GM12878 (cell line): ENCODE data around the gene EVA1A. TPM values are rescaled to one million over a fixed set of nuclear protein-coding genes. Genes with fewer than 3 reads are reported as not detected.

Experiments
- ATAC-seq: fragments of 200-7000 bp; cut with Tn5 transposase; 3 replicates; pipeline ENCODE4 v1.9.1; 2020; ENCODE audit warnings: mild to moderate bottlenecking, moderate library complexity
- BruUV-seq: library from RNA; stranded (reverse); fragments of 400-500 nt; replicated peaks from 2 replicates; lab custom pipeline; 2021; lab: Mats Ljungman, UMichigan
- CTCF ChIA-PET: fragments of 300-600 bp; sonication (Branson Sonifier 250); formaldehyde crosslinking; extraction: SDS; loops from one replicate; lab custom pipeline; 2021; ENCODE audit warnings: inconsistent platforms; lab: Yijun Ruan, JAX
- POLR2A ChIA-PET: fragments of 350-600 bp; formaldehyde crosslinking; extraction: SDS; loops from one replicate; lab custom pipeline; 2021; ENCODE audit warnings: inconsistent platforms; lab: Charles Lee
- RAD21 ChIA-PET: fragments of 300-600 bp; sonication (Branson Sonifier 250); formaldehyde crosslinking; loops from one replicate; lab custom pipeline; 2023; ENCODE audit warnings: antibody characterized with exemption; ENCODE audit not compliant: unreplicated experiment; lab: Charles Lee
- SMC1A ChIA-PET: fragments of 300-600 bp; sonication (Branson Sonifier 250); formaldehyde crosslinking; loops from one replicate; lab custom pipeline; 2023; ENCODE audit not compliant: unreplicated experiment, uncharacterized antibody; lab: Charles Lee
- DNase-seq: peaks from one replicate; pipeline ENCODE4 v3.0.0-alpha.2; 2011; ENCODE audit warnings: low read depth, low spot score
- FAIRE-seq: peaks from 3 replicates; lab custom pipeline; 2011; peaks lifted over from hg19 to GRCh38; lab: Jason Lieb, UNC
- H2AFZ ChIP-seq: 2 replicates; pipeline ENCODE4 v1.6.0; 2011; ENCODE audit warnings: low read depth, low read length, control low read depth; ENCODE audit not compliant: control insufficient read depth
- H3K27ac ChIP-seq: 2 replicates; pipeline ENCODE4 v1.5.1; 2011; ENCODE audit warnings: control low read depth; ENCODE audit not compliant: control insufficient read depth, insufficient read depth
- H3K27me3 ChIP-seq, 2 experiments: replicated peaks in 1 of 2; 2 replicates each; pipeline versions ENCODE4 v1.6.0 to v1.6.1; 2011; ENCODE audit warnings: low read length in 1 of 2; ENCODE audit not compliant: control insufficient read depth in 2 of 2, insufficient read depth in 2 of 2
- H3K36me3 ChIP-seq, 2 experiments: 2 replicates each; pipeline ENCODE4 v1.5.1; 2011; ENCODE audit warnings: low read length in 1 of 2; ENCODE audit not compliant: control insufficient read depth in 2 of 2, insufficient read depth in 2 of 2
- H3K4me1 ChIP-seq: 2 replicates; pipeline ENCODE4 v1.6.1; 2011; ENCODE audit warnings: mild to moderate bottlenecking, low read length, moderate library complexity, mixed read lengths; ENCODE audit not compliant: control insufficient read depth, insufficient read depth
- H3K4me2 ChIP-seq: 2 replicates; pipeline ENCODE4 v1.6.0; 2011; ENCODE audit warnings: control low read depth; ENCODE audit not compliant: control insufficient read depth, insufficient read depth
- H3K4me3 ChIP-seq: fragments of 200-600 bp; sonication (generic); 2 replicates; pipeline ENCODE4 v1.5.1; 2016
- H3K79me2 ChIP-seq: 2 replicates; pipeline ENCODE4 v1.6.0; 2011; ENCODE audit warnings: low read length; ENCODE audit not compliant: control insufficient read depth, insufficient read depth
- H3K9ac ChIP-seq: 2 replicates; pipeline ENCODE4 v1.8.0; 2011; ENCODE audit warnings: low read length, control low read depth, mixed read lengths; ENCODE audit not compliant: control insufficient read depth, insufficient read depth
- H3K9me3 ChIP-seq: replicated peaks from 3 replicates; pipeline ENCODE4 v1.5.1; 2011; ENCODE audit warnings: mild to moderate bottlenecking, low read length; ENCODE audit not compliant: control insufficient read depth, insufficient read depth
- H4K20me1 ChIP-seq: 2 replicates; pipeline ENCODE4 v1.6.0; 2011; ENCODE audit not compliant: control insufficient read depth, insufficient read depth
- BRCA1 ChIP-seq: IDR thresholded peaks from 2 replicates; pipeline ENCODE4 v1.6.1; 2011; ENCODE audit warnings: low read depth, low read length, improper control_type of control experiment
- IKZF2 ChIP-seq, 2 experiments: fragments of 450-650 bp; IDR thresholded peaks; 2 replicates each; pipeline ENCODE4 v1.6.1; 2017; ENCODE audit warnings: mild to moderate bottlenecking in 2 of 2, moderate library complexity in 2 of 2
- MEF2A ChIP-seq: IDR thresholded peaks from 2 replicates; pipeline ENCODE4 v1.6.1; 2011; ENCODE audit warnings: low read depth, mild to moderate bottlenecking, low read length, moderate library complexity; ENCODE audit not compliant: insufficient read depth
- ZNF384 ChIP-seq: IDR thresholded peaks from 2 replicates; pipeline ENCODE4 v1.6.1; 2012; ENCODE audit warnings: low read depth, mild to moderate bottlenecking, low read length, improper control_type of control experiment, borderline replicate concordance
- ZZZ3 ChIP-seq: IDR thresholded peaks from 2 replicates; pipeline ENCODE4 v1.6.1; 2011; ENCODE audit warnings: low read depth; ENCODE audit not compliant: control insufficient read depth, insufficient read length
- WGBS: methylation state at CpG from one replicate; pipeline ENCODE4 v1.1.6; 2016; ENCODE audit warnings: low lambda C conversion rate; ENCODE audit not compliant: insufficient replicate concordance, insufficient coverage; ENCODE audit errors: missing lambda C conversion rate; 5-methylcytosine and 5-hydroxymethylcytosine counted together
- in situ Hi-C: fragments of 300-500 bp; cut with MboI; formaldehyde crosslinking; loops from 9 replicates; pipeline ENCODE4 v1.14.3; 2018; ENCODE audit warnings: mixed read lengths
- intact Hi-C: fragments of 100-400 bp; cut with micrococcal nuclease; formaldehyde crosslinking; loops from one replicate; pipeline ENCODE4 v1.14.2; 2022; ENCODE audit not compliant: unreplicated experiment
- polyA plus RNA-seq, 11 experiments: library from polyadenylated mRNA; depleted of rRNA in 4 of 11; unstranded in 6 of 11; stranded (reverse) in 5 of 11; fragments of >200 nt; fragmentation: Nextera tagmentation in 4 of 11; fragmentation: Illumina TruSeq in 1 of 11; extraction: Ambion mirVana in 4 of 11; extraction: Trizol in 1 of 11; gene quantifications; 1 replicate in 1 of 11; 2 replicates in 10 of 11; pipeline versions ENCODE4 v1.2.1 to v1.2.3, GENCODE V29; 2011 to 2016; ENCODE audit warnings: inconsistent platforms in 2 of 11, missing spikeins in 2 of 11, low read depth in 1 of 11
- total RNA-seq, 4 experiments: library from RNA; depleted of rRNA in 3 of 4; stranded (reverse); fragments of >200 nt in 3 of 4; fragmentation: Illumina TruSeq in 1 of 4; extraction: Trizol in 1 of 4; gene quantifications; 2 replicates each; pipeline versions ENCODE4 v1.2.1 to v1.2.3, GENCODE V29; 2013 to 2021
- TF ChIP-seq, protein P1 (sequence below): fragments of 450-650 bp; IDR thresholded peaks from 2 replicates; pipeline ENCODE4 v1.6.1; 2017; ENCODE audit warnings: antibody characterized with exemption, mild to moderate bottlenecking, moderate library complexity
- TF ChIP-seq, protein P2 (sequence below): IDR thresholded peaks from 2 replicates; pipeline ENCODE4 v1.6.1; 2011; ENCODE audit warnings: mild to moderate bottlenecking, low read depth, low read length, moderate library complexity; ENCODE audit not compliant: insufficient replicate concordance

The EVA1A gene
- total and polyA plus RNA-seq, 10 of the 15 experiments (the other 5 are each of a cell fraction or from before 2014, with no cell fraction given) = 0.13 to 1.0 (median 0.34) TPM; not detected in 5

DNA sequence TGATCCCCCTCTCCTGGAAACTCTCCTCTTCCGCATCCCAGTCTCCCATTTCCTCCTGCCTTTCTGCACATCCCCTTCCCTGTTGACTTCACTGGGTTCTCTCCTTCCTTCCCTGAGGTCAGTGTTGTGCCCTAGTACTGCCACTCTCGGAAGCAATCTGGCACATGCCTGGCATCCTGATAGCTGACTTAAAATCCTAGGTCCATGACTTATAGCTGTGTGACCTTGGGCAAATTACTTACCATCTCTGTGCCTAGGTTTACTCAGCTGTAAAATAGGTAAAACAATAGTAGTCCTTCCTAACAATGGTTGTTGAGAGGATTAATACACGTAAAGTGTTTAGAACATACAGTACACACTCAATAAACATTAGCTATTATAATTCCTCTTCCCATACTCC lies 9.3 kb downstream of the EVA1A start (continued):
- TF ChIP-seq IKZF2 (IDR thresholded peaks at IDR 0.05) (no peak), ZZZ3 (no peak), MEF2A (no peak)
- TF ChIP-seq, protein P1, sequence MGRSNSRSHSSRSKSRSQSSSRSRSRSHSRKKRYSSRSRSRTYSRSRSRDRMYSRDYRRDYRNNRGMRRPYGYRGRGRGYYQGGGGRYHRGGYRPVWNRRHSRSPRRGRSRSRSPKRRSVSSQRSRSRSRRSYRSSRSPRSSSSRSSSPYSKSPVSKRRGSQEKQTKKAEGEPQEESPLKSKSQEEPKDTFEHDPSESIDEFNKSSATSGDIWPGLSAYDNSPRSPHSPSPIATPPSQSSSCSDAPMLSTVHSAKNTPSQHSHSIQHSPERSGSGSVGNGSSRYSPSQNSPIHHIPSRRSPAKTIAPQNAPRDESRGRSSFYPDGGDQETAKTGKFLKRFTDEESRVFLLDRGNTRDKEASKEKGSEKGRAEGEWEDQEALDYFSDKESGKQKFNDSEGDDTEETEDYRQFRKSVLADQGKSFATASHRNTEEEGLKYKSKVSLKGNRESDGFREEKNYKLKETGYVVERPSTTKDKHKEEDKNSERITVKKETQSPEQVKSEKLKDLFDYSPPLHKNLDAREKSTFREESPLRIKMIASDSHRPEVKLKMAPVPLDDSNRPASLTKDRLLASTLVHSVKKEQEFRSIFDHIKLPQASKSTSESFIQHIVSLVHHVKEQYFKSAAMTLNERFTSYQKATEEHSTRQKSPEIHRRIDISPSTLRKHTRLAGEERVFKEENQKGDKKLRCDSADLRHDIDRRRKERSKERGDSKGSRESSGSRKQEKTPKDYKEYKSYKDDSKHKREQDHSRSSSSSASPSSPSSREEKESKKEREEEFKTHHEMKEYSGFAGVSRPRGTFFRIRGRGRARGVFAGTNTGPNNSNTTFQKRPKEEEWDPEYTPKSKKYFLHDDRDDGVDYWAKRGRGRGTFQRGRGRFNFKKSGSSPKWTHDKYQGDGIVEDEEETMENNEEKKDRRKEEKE = no peak

DNA sequence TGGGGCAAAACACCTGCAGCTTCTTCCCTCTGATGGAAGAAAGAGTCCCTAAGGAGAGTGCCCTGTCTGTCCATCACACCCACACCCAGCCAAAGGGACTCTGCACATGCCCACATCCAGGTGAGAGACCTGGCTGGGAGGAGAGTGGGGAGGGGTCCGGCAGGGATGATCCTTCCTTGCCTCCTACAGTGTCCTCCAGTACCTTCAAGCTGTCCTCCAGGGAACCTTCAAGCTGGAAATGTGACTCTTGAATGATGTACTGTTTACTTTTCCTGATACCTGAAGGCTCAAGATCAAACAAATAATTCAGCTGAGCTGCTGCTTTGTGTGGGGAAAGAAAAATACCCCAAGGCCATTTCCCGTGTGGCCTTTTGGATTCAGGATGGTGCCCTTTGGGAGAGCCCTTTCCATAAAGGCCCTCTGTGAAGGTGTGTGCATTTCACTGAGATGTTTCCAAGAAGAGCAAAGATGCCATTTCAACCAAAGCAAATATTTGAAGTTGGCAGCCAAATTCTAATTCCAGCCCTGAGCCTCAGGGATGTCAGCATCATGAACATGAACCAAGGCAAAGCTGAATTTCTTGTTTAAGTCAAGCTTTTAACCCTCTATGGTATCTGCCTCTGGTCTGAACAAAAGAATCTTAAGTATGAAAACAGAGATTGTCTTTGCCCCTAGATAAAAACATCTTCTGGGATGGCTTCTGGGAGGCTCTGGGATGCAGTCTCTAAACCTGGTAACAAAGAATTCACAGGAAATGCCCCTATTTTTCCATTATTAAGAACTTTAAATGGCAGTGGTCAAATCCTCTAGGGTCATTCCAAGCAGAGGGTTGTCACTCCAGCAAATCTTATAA lies 11.1 kb downstream of the EVA1A start:
- no peaks in the 10 kb centered on the region for H3K9me3 ChIP-seq
- no peak for FAIRE-seq
- ATAC-seq = no peak
- in situ Hi-C loops = no loop called here
- no peaks in the 10 kb centered on the region for H3K27me3 ChIP-seq
- RAD21 ChIA-PET = no interaction called here
- TF ChIP-seq, protein P2, sequence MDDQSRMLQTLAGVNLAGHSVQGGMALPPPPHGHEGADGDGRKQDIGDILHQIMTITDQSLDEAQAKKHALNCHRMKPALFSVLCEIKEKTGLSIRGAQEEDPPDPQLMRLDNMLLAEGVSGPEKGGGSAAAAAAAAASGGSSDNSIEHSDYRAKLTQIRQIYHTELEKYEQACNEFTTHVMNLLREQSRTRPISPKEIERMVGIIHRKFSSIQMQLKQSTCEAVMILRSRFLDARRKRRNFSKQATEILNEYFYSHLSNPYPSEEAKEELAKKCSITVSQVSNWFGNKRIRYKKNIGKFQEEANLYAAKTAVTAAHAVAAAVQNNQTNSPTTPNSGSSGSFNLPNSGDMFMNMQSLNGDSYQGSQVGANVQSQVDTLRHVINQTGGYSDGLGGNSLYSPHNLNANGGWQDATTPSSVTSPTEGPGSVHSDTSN = no peak
- no peak for TF ChIP-seq BRCA1
- no peak for TF ChIP-seq ZNF384
- BruUV-seq = no TSS peak
- no peak overlapping the region for H3K9ac ChIP-seq
- no peak overlapping the region for H3K4me2 ChIP-seq
- whole genome bisulfite sequencing = 0% methylated on average over 2 of the region's 2 CpGs
- no peak overlapping the region for H3K27ac ChIP-seq
- CTCF ChIA-PET = no interaction called here
- DNase-seq = no peak
- no peaks in the 10 kb centered on the region for H4K20me1 ChIP-seq
- intact Hi-C loops = no loop called here
- no peaks in the 10 kb centered on the region for H3K79me2 ChIP-seq
- no peak overlapping the region for H3K4me3 ChIP-seq
- no peak overlapping the region for H2AFZ ChIP-seq
- H3K4me1 ChIP-seq = no peaks in the 10 kb centered on the region
- SMC1A ChIA-PET = no interaction called here
- no peaks in the 10 kb centered on the region for H3K36me3 ChIP-seq
- POLR2A ChIA-PET = no interaction called here
